GM21723 (cell line): ENCODE data around the gene PCDHGB7.
"Not testable (repeated sequence)": the region's sequence is repeated elsewhere in the genome, so short reads cannot be mapped to it uniquely, and the experiment has no call there.

ENCODE experiments used
- ATAC-seq: cut with Tn5 transposase; IDR thresholded peaks from one replicate; pipeline ENCODE4 v1.9.1; 2021; ENCODE audit warnings: mild to moderate bottlenecking, moderate library complexity; ENCODE audit not compliant: unreplicated experiment

The PCDHGB7 gene

DNA sequence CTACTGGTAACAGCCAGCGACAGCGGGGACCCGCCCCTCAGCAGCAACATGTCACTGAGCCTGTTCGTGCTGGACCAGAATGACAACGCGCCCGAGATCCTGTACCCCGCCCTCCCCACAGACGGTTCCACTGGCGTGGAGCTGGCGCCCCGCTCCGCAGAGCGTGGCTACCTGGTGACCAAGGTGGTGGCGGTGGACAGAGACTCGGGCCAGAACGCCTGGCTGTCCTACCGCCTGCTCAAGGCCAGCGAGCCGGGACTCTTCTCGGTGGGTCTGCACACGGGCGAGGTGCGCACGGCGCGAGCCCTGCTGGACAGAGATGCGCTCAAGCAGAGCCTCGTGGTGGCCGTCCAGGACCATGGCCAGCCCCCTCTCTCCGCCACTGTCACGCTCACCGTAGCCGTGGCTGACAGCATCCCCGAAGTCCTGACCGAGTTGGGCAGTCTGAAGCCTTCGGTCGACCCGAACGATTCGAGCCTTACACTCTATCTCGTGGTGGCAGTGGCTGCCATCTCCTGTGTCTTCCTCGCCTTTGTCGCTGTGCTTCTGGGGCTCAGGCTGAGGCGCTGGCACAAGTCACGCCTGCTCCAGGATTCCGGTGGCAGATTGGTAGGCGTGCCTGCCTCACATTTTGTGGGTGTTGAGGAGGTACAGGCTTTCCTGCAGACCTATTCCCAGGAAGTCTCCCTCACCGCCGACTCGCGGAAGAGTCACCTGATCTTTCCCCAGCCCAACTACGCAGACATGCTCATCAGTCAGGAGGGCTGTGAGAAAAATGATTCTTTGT is 22.9 kb upstream of the PCDHGB7 start:
- ATAC-seq: not testable (repeated sequence)

DNA sequence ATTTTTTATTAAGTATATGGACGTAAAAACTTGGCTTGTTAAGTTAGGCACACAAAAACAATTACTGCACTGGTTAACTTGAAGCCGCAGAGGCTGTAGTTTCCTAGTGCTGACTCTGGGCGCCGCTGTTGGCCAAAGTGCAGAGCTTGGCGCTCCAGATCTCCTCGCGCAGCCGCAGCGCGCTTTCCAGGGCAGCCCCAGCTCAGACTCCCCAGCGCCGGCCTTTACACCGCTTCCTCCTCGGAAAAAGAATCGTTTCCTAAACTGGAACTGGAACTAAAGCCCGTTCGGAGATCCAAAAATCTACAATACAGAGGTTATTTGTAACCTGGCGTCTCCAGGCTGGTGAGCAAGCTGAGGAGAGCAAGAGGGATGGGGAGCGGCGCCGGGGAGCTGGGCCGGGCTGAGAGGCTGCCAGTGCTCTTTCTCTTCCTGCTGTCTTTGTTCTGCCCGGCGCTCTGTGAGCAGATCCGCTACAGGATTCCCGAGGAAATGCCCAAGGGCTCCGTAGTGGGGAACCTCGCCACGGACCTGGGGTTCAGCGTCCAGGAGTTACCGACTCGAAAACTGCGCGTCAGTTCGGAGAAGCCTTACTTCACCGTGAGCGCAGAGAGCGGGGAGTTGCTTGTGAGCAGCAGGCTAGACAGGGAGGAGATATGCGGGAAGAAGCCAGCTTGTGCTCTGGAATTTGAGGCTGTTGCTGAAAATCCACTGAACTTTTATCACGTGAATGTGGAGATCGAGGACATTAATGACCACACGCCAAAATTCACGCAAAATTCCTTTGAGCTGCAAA is 19.5 kb upstream of the PCDHGB7 start, which contains the start of gene PCDHGB5:
Gene PCDHGB5 (plus strand): TSS at position 192 of the 796 bp plus-strand sequence. CDS start 181 bp downstream, at position 373.
- peak; percentile 99 for ATAC-seq

DNA sequence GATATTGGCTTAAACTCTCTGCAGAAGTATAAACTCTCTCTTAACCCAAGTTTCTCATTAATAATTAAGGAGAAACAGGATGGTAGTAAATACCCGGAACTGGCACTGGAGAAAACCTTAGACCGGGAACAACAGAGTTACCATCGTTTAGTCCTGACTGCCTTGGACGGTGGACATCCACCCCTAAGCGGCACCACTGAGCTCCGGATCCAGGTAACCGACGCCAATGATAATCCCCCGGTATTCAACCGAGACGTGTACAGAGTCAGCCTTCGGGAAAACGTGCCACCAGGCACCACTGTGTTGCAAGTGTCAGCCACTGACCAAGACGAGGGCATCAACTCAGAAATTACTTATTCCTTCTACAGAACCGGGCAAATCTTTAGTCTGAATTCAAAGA is 18.9 kb upstream of the PCDHGB7 start:
- ATAC-seq: no peak

DNA sequence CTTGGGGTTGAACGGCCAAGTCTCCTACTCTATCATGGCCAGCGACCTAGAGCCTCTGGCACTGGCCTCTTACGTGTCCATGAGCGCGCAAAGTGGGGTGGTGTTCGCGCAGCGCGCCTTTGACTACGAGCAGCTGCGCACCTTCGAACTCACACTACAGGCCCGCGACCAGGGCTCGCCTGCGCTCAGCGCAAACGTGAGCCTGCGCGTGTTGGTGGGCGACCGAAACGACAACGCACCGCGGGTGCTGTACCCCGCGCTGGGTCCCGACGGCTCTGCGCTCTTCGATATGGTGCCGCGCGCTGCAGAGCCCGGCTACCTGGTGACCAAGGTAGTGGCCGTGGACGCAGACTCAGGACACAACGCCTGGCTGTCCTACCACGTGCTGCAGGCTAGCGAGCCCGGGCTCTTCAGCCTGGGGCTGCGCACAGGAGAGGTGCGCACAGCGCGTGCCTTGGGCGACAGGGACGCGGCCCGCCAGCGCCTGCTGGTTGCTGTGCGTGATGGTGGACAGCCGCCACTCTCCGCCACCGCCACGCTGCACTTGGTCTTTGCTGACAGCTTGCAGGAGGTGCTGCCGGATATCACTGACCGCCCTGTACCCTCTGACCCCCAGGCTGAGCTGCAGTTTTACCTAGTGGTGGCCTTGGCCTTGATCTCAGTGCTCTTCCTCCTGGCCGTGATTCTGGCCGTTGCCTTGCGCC is 17.8 kb upstream of the PCDHGB7 start:
- no peak for ATAC-seq

DNA sequence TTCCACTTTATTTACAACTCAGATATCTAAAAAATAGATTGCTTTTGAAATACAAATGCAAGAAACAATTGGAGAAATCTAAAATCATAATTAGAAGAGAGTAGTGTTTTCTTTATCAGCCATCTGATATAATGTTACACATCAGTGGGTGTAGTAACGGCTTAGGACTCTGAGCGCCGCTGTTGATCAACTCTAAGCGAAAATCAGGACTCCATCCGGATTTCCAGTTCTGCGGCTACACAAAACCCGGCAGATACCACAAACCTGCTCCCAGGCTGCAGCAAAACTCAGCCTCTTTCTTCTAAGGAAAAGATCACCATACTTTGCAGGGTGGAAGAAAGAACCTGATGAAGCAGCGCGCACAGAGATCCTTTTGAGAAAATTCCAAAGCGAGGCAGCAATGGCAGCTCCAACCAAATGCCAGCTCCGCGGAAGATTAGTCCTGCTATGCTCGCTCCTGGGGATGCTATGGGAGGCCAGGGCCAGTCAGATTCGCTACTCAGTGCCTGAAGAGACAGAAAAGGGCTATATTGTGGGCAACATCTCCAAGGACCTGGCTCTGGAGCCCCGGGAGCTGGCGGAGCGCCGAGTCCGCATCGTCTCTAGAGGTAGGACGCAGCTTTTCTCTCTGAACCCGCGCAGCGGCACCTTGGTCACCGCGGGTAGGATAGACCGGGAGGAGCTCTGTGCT is 14.8 kb upstream of the PCDHGB7 start, which contains the start of gene PCDHGA9:
Gene PCDHGA9 (plus strand): TSS at position 226 of the 691 bp plus-strand sequence. CDS start 175 bp downstream, at position 401.
- no peak for ATAC-seq

DNA sequence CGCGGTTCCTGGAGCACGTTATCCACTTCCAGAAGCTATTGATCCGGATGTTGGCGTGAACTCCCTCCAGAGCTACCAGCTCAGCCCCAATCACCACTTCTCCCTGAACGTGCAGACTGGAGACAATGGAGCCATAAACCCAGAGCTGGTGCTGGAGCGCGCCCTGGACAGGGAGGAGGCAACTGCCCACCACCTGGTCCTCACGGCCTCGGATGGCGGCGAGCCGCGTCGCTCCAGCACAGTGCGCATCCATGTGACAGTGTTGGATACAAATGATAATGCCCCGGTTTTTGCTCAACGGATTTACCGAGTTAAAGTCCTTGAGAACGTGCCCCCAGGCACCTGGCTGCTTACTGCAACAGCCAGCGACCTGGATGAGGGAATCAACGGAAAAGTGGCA is 14.1 kb upstream of the PCDHGB7 start:
- ATAC-seq: no peak

DNA sequence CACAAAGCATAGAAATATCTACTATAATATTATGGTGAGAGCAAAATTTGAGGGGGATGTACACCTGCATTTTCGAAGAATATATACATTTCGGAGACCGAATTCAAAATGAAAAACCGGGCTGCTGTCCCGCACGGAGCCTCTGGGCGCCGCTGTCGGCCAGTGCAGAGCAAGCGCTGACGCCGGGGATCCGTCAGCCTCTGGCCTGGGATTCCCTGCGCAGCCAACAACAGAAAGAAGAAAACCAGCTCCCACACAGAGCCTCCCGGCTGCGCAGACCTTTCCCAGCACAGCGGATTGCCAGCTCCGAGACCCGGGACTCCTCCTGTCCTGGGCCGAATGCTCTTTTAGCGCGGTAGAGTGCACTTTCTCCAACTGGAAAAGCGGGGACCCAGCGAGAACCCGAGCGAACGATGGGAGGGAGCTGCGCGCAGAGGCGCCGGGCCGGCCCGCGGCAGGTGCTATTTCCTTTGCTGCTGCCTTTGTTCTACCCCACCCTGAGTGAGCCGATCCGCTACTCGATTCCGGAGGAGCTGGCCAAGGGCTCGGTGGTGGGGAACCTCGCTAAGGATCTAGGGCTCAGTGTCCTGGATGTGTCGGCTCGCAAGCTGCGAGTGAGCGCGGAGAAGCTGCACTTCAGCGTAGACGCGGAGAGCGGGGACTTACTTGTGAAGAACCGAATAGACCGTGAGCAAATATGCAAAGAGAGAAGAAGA is 9.5 kb upstream of the PCDHGB7 start, which contains the start of gene PCDHGB6:
Gene PCDHGB6 (plus strand): TSS at position 232 of the 716 bp plus-strand sequence. CDS start 182 bp downstream, at position 414.
- not testable (repeated sequence) for ATAC-seq

DNA sequence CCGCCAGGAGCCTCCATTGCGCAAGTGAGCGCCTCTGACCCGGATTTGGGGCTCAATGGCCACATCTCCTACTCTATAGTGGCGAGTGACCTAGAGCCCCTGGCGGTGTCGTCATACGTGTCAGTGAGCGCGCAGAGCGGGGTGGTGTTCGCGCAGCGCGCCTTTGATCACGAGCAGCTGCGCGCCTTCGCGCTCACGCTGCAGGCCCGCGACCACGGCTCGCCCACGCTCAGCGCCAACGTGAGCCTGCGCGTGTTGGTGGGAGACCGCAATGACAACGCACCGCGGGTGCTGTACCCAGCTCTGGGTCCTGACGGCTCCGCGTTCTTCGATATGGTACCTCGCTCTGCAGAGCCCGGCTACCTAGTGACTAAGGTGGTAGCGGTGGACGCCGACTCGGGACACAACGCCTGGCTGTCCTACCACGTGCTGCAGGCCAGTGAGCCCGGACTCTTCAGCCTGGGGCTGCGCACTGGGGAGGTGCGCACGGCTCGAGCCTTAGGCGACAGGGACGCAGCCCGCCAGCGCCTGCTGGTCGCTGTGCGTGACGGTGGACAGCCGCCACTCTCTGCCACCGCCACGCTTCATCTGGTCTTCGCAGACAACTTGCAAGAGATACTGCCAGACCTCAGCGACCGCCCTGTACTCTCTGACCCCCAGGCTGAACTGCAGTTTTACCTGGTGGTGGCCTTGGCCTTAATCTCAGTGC is 7.7 kb upstream of the PCDHGB7 start:
- ATAC-seq: no peak

DNA sequence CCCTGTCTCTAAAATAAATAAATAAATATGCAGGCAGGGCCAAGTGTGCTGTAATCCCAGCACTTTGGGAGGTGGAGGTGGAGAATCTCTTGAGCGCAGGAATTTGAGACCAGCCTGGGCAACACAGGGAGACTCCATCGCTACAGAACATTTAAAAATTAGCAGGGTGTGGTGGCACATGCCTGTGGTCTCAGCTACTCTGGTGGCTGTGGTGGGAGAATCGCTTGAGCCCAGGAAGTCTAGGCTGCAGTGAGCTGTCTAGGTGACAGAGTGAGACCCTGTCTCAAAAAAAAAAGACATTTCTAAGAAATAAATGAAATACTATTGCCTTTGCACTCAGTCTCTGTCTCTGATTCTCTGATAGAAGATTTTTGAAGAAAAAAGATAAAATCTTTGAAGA is 5.9 kb upstream of the PCDHGB7 start:
- no peak for ATAC-seq

DNA sequence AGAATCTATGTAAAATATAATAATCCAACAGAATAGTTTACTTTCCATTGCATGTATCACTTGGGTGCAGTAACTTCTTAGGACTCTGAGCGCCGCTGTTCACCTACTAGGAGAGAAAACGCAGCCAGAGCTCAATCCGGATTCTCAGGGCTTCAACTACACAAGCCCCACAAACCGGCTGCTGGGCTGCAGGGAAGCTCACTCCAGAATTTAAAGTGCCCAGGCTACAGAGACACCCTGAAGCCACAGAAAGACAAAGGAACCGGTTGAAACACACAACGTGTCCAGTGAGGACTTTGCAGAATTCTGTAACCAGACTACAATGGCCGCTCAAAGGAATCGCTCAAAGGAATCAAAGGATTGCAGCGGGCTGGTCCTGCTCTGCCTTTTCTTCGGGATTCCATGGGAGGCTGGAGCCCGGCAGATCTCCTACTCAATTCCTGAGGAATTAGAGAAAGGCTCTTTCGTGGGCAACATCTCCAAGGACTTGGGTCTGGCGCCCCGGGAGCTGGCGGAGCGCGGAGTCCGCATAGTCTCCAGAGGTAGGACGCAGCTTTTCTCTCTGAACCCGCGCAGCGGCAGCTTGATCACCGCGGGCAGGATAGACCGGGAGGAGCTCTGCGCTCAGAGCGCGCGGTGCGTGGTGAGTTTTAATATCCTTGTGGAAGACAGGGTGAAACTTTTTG is 4.5 kb upstream of the PCDHGB7 start, which contains the start of gene PCDHGA10:
Gene PCDHGA10 (plus strand): TSS at position 134 of the 686 bp plus-strand sequence. CDS start 189 bp downstream, at position 323.
- peak; percentile 78 for ATAC-seq

DNA sequence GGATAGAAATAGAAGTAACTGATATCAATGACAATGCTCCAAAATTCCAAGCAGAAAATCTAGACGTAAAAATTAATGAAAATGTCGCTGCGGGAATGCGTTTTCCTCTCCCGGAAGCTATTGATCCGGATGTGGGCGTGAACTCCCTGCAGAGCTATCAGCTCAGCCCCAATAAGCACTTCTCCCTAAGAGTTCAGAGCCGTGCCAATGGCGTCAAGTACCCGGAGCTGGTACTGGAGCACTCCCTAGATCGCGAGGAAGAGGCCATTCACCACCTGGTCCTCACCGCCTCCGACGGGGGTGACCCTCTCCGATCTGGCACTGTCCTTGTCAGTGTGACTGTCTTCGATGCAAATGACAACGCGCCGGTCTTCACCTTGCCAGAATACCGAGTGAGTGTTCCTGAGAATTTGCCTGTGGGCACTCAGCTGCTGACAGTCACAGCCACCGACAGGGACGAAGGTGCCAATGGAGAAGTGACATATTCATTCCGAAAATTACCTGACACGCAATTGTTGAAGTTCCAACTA is 3.9 kb upstream of the PCDHGB7 start:
- ATAC-seq: no peak

DNA sequence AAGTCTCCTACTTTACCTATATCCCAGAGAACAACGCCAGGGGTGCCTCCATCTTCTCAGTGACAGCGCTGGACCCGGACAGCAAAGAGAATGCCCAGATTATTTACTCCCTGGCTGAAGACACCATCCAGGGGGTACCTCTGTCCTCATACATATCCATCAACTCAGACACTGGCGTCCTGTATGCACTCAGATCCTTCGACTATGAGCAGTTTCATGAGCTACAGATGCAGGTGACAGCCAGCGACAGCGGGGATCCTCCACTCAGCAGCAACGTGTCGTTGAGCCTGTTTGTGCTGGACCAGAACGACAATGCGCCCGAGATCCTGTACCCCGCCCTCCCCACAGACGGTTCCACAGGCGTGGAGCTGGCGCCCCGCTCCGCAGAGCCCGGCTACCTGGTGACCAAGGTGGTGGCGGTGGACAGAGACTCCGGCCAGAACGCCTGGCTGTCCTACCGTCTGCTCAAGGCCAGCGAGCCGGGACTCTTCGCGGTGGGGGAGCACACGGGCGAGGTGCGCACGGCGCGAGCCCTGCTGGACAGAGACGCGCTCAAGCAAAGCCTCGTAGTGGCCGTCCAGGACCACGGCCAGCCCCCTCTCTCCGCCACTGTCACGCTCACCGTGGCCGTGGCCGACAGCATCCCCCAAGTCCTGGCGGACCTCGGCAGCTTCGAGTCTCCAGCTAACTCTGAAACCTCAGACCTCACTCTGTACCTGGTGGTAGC is 2.8 kb upstream of the PCDHGB7 start:
- not testable (repeated sequence) for ATAC-seq

DNA sequence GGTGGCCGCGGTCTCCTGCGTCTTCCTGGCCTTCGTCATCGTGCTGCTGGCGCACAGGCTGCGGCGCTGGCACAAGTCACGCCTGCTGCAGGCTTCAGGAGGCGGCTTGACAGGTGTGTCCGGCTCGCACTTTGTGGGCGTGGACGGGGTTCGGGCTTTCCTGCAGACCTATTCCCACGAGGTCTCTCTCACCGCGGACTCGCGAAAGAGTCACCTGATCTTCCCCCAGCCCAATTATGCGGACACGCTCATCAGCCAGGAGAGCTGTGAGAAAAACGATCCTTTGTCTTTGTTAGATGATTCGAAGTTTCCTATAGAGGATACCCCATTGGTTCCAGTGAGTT is 2.2 kb upstream of the PCDHGB7 start:
- ATAC-seq: not testable (repeated sequence)

DNA sequence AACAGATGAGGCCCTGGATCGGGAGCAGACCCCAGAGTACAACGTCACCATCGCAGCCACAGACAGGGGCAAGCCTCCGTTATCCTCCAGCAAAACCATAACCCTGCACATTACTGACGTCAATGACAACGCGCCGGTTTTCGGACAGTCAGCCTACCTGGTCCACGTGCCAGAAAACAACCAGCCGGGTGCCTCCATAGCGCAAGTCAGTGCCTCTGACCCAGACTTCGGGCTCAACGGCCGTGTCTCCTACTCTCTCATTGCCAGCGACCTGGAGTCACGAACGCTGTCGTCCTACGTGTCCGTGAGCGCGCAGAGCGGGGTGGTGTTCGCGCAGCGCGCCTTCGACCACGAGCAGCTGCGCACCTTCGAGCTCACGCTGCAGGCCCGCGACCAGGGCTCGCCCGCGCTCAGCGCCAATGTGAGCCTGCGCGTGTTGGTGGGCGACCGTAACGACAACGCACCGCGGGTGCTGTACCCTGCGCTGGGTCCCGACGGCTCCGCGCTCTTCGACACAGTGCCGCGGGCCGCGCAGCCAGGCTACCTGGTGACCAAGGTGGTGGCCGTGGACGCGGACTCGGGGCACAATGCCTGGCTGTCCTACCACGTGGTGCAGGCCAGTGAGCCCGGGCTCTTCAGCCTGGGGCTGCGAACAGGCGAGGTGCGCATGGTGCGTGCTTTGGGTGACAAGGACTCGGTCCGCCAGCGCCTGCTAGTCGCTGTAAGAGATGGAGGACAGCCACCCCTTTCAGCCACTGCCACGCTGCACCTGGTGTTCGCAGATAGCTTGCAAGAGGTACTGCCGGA is 1.8 kb downstream of the PCDHGB7 start:
- ATAC-seq: no peak

DNA sequence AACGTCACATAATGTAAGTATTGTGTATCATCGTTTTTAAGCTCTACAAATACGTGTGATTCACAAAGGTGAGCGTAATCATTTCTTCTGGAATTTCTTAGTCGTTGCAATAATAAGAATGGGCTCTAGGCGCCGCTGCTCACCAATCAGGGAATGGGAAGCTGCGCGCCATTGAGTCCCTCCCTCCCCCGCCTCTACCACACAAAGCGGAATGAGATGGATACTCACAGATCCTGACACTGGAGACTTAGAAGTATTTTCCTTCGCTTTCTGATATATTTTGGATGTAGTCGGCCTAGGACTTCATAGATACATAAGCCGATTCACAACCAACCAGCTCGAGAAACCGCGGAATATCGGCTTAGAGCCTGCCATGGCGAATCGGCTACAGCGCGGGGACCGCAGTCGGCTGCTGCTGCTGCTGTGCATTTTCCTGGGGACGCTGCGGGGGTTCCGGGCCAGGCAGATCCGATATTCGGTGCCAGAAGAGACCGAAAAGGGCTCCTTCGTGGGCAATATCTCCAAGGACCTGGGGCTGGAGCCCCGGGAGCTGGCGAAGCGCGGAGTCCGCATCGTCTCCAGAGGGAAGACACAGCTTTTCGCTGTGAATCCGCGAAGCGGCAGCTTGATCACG is 3.5 kb downstream of the PCDHGB7 start, which contains the start of gene PCDHGA11:
Gene PCDHGA11 (plus strand): TSS at position 197 of the 634 bp plus-strand sequence. CDS start 177 bp downstream, at position 374.
- no peak for ATAC-seq

DNA sequence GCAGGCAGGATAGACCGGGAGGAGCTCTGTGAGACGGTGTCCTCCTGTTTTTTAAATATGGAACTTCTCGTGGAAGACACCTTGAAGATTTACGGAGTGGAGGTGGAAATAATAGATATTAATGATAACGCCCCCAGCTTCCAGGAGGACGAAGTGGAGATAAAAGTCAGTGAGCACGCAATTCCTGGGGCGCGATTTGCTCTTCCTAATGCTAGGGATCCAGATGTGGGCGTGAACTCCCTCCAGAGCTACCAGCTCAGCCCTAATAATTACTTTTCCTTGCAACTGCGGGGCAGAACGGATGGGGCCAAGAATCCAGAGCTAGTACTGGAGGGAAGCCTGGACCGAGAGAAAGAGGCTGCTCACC is 4.0 kb downstream of the PCDHGB7 start:
- ATAC-seq: no peak
